HG03460 (cell line): Measurements from ENCODE around the gene GLRX.
"Not testable (repeated sequence)": the region's sequence is repeated elsewhere in the genome, so short reads cannot be mapped to it uniquely, and the experiment has no call there.

Source experiments
- ATAC-seq: cut with Tn5 transposase; IDR thresholded peaks from one replicate; pipeline ENCODE4 v1.9.1; 2021; ENCODE audit not compliant: unreplicated experiment

GLRX gene

DNA sequence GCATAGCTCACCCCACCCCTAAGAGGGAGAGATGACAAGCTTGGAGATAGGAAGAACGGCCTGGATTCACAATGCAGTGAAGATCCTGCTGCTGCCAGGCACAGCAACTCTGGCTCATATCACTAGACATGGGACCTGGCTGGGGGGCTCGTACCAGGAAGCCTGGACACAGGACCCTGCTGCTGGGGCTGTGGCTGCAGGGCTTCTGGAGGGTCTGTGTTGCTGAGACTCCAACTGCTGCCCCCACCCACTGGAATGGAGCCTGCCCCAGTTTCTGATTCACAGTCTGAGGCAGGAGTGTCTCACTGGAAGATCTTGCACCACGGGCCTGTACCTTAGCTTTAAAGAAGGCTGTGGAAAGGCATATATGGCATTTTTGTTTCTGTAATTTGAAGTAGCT lies 31.0 kb upstream of the GLRX start:
- ATAC-seq: no peak

DNA sequence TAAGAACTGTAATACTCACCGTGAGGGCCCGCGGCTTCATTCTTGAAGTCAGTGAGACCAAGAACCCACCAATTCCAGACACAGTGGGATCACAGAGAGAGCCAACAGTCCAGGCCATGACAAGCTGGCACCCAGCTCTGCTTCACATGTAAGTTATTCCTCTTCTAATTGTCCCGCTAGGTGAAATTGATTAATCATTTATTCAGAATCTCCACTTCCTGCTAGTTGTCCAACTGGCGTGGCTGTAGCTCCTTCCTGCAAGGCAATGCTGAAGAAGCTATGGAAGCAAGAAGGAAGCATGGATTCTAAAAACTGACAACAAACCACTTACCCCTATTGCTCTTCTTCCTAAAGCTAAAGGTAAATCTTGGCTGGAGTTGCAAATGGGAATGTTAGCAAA lies 30.0 kb upstream of the GLRX start:
- no peak for ATAC-seq

DNA sequence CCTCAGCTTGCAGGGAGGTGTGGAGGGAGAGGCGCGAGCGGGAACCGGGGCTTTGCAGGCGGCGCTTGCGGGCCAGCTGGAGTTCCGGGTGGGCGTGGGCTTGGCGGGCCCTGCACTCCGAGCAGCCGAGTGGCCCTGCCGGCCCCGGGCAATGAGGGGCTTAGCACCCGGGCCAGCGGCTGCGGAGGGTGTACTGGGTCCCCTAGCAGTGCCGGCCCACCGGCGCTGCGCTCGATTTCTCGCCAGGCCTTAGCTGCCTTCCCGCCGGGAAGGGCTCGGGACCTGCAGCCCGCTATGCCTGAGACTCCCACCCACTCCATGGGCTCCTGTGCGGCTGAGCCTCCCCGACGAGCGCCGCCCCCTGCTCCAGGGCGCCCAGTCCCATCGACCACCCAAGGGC lies 28.6 kb upstream of the GLRX start:
- ATAC-seq: not testable (repeated sequence)

DNA sequence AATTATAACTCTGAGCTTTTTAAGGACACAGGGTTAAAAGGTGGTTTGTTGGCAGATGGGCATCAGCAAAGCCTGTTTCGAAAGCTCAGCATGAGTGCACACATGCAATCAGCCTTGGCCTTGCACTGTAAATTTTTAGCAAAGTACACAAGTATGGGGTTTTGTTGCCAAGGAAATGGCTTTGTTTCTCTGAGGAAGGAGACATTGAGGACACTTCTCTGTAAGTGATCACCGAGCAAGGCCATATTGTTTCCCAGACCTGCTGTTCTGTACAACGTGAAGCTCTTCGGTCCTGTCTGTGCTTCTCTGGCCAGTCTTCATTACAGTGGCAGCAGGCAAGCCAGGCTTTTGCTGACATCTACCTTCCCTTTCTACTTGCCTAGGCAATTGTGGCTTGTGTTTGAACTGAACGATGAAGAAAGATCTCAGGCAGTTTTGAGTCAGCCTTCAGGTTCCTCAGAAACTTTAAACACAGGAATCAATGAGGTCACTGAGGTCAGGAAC lies 27.9 kb upstream of the GLRX start:
- ATAC-seq: no peak

DNA sequence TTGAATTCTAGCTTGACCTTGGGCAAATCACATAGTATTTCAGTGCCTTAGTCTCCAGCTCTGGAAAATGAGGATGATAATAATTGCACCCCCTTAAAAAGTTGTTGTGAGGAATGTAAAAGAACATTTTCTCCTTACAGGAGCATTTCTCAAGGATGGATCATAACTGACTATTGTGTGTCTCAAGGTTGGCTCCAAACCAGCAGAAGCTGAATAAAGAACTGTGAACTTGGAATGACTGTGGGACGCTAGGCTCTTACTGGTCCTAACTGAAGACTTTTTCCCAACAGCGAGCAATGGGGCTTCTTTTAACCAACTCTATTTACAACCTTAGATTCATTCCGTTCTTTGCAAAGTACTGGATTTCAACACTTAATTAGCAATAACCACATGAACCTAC lies 26.2 kb upstream of the GLRX start:
- no peak for ATAC-seq

DNA sequence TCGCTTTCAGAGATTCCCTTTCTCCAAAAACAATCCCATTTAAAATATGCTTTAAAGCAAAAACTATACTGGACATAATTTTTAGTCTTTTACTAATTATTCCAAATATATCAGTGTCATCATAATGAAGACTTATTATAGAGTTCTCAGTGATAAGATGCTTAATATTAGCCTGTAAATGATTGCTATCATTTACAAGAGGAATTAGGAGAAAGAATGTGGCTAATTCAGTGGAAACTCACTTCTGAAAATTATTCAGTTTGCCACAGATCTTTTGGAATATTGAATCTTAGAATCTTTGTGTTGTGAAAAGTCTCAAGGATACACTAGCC lies 24.7 kb upstream of the GLRX start:
- ATAC-seq: no peak

DNA sequence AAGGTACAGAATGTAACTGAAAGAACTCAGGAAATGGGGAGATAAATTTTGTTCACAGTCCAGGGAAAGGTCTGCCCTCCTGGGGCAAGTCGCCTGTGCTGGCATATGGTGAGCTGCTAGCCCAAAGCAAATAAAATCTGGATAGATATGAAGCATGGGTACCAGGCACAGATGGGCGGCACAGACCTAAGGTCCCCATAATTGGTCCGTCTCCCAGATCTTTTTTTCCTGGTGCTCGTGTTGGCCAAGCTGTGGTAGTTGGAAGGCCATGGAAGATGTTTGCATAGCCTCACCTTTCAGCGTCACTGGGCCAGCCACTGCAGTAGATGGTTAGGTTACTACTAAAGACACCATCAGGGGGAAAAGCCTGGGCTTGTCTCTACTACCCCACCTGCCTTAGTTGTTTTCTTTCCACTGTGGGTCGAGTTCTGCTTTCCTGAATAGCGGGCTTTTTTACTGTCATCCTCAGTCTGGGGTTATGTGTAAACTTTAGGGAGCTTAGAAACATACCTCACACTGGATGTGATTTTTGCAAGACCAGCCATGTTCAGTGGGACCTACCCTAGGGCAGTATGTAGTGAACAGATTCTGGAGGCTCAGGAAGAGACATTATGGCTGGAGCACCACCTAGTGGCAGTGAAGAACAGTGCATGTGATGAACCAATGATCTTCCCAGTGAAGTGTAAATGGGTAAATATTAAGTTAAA lies 24.2 kb upstream of the GLRX start:
- peak; percentile 50 for ATAC-seq

DNA sequence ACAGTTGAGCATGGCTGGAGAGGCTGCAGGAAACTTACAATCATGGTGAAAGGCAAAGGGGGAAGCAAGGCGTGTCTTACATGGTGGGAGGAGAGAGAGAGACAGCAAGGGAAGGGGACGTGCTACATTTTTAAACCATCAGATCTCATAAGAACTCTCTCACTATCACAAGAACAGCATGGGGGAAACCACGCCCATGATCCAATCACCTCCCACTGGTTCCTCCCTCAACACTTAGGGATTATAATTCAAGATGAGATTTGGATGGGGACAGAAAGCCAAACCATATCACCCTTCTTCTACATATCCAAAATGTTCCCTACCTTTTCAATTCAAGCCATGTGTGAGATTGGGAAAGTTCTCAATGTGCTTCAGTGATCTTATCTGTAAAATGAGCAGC lies 22.9 kb upstream of the GLRX start:
- ATAC-seq: no peak

DNA sequence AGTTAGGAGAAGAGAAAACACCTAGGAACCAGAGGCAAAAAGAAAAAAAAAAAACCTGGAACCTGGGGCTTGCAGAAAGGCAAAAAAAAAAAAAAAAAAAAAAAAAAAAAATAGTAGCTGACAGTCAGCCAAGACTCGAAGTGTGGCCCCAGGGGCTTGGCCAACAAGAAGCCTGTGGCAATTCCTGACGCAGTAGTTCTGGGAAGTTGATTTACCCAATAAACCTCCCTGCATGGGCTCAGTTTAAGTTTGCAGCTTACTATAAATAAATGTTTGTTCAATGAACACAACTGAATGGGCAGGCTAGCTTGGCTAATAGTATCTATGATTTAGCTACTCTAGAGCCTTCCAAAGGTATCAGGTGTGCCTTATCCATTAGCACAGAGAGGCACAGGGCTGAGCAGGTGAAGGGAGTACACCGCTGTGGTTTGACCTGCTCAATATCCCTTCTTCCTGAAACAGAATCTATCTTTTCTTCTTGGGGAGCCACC lies 21.3 kb upstream of the GLRX start:
- ATAC-seq: no peak

DNA sequence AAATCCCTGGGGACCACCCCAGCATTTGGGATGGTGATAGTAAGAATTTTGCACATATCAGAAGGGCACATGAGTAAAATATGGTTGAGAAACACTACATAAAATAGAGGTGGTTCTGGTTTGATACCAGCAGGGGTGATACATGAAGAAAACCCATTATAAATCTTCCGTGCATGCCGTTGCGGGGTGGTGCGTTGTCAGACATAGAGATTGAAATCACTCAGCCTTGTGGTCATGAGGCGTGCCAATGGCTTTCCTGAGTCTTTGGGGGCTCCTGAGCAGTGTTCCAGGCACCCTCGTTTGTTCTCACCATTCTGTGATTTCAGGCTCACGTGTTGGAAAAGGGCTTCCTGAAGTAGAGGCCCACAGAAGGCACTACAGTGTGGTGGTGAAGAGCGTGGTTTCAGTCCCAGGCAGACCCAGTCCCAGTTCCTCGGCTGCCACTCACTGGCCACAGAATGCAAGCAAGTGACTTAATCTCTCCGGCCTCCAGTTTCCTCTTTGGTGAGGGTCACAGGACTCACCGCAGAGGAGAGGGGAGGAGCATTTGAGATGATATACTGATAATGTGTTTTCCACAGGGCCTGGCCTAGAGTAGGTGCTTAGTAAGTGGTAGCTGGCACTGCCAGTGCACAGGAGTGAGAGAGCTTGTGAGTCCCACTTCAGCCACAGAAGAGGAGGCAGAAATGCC lies 20.5 kb upstream of the GLRX start:
- peak; percentile 93 for ATAC-seq

DNA sequence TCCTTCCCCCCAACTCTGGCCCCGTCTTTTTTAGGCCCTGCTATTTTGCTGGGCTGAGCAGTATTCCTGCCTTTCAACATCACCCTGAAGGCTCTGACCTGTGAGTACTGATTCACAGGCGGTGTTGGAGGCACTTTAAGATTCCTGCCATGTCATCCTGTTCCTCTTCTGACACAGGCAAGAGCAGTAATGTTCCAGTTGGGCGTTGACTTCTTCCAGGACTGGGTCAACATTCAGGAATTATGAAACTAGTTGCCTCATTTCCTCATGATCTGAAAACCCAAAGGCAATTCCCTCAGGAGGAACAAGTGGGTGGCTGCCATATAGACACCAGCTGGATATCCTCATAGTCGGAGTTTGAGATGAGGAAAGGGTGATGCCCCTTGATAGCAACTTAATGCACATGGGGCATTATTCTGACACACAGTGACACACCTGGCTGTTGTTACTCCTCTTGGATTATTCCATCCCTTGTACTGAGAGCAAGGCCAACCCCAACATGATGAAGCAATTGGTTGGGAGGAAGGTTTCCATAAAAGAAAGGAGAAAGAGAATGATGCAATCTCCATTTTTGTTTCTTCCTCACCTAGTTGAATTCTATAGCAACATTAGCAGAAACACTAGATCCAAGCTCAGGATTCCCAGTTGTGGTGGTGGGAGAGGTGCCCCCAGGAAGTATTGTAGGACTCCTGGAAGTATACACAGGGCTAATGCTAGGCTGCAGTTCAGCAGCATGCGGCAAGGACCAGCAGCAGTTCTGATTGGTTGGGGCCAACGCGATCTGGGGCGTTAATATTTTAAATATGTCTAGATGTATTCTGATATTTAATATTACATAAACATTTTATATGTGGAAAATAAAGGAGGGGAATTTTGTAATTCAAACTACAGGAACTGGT lies 19.6 kb upstream of the GLRX start:
- no peak for ATAC-seq

DNA sequence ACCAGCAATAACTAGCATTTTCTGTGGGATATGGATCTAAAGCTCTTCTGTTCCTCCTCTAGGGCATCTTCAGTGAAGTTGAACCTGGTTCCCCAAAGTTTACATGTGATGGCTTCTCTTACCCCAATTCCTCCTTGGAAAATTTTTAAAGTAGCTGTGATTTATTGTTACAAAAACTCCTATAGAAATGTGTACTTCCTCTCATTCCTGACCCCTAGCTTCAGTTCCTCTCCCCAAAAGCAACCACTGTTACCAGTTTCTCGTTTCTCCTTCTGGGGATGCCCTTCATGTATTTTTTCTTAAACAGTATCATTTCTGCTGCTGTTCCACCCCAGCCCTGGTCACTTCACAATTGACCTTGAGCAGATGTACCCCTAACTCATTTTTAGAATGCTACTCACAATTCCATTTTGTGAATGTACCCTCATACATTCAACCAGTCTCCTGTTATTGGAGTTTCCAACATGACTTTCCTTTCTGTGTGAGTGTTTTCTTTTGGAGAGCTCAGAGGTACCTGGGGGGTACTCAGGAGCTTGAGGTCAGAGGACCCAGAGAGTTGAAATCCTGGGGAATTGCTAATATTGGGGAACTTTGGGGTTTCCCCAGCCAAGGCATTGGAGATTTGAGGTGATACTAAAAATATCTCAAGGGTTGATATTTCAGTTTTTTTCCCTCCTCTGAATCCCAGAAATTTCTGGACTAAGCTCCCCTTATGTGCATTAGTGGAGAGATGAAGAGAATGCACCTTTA lies 18.6 kb upstream of the GLRX start:
- no peak for ATAC-seq

DNA sequence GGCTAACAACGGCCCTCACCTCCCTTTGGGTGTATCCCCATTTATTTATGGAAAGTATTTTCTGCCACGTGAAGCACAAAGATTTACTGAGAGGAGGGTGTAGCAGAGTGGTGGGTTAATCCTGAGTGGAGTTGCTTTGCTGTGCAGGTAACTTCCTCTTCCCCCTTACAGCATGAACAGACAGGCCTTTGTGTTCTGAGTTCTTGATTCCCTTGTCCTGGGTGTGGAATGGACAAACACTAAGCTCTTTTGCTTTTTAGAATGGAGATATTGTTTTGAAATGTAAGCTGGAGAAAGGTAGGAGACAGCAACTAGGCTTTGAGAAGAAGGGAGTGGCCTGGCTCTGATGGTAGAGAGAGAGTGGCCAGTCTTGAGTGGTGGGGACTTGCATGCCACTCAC lies 17.1 kb upstream of the GLRX start:
- no peak for ATAC-seq

DNA sequence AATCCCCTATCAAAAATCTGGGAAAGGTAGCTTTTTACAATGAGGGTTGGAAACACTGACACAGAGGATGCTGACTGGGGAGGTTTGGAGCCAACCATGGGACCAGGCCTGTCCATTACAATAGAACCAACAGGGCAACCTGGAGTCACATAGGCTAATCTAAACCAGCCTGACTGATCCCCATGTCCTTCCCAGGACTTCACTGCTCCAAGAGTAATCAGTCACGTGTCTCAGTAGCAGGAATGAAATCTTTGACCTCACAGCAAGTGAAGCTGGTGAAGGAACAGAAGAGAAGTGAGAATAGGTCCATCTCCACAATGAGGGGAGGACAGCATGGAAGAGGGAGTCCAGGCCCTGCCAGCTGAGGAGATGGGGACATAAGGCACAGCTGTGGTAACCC lies 16.0 kb upstream of the GLRX start:
- ATAC-seq: no peak

DNA sequence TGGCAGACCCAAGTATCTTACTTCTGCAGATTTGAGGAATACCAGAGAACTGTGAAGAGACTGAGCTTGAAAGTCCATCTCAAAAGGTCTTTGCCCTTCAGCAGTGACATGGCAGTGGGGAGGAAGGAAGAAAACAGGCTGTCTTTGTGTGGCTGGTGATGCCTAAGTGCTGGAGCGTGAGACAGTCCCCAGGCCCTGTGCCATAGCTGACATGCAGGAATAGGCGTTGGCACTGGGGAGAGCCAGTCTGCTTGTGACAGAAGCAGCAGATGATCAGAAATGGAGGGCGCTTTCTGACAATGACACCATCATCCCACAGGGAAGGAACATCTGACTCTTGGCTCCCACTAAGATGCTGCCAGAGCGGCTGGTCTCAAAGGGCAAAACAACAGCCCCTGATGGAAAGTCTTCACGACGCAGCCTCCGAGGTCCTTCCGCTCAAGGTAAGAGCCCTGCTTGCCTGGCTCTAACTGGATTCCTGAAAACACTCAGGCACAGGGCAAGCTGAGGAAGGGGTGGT lies 15.5 kb upstream of the GLRX start:
- no peak for ATAC-seq

DNA sequence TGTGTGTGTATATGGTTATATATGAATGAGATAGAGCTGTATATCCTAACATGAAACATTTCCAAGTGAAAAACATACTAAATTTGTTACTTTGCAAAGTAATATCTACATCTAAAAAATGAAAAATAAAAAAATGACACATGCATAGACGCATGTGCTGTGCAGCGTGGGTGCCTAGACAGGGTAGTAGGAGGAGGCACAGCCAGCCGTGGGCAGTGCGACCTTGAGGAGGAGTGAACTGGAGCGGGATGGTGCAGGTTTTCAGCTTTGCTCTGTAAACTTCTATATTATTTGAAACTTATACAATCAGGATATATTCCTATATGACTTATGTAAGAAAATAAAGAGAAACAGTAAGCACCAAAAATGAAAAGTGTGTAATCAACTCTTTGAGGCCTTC lies 15.0 kb upstream of the GLRX start:
- no peak for ATAC-seq

DNA sequence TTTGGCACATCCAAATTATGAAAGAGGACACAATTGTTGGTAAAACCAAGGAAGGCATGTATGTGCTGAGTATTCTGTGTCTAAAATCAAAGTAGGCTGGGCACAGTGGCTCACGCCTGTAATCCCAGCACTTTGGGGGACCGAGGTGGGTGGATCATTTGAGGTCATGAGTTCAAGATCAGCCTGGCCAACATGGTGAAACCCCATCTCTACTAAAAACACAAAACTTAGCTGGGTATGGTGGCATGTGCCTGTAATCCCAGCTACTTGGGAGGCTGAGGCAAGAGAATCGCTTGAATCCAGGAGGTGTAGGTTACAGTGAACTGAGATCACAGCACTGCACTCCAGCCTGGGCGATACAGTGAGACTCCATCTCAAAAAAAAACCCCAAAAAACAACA lies 14.4 kb upstream of the GLRX start:
- ATAC-seq: not testable (repeated sequence)

DNA sequence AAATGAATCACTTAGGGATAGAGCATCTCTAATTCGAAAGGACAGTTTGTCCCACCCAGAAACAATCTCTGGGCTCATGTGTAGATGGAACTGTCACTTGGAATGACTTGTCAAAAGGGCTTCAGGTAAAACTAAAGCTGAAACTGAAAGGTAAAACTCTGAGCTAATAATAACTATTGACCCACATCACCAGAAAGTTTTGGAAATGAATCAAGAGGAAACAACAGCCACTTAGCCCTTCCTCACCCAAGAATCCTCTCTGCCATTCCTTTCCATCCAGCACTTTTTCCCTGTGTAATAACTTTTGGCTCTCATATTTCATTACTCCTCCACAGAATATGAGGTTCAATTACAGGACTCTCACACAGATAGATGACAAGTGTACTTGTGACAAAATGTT lies 14.0 kb upstream of the GLRX start:
- no peak for ATAC-seq

DNA sequence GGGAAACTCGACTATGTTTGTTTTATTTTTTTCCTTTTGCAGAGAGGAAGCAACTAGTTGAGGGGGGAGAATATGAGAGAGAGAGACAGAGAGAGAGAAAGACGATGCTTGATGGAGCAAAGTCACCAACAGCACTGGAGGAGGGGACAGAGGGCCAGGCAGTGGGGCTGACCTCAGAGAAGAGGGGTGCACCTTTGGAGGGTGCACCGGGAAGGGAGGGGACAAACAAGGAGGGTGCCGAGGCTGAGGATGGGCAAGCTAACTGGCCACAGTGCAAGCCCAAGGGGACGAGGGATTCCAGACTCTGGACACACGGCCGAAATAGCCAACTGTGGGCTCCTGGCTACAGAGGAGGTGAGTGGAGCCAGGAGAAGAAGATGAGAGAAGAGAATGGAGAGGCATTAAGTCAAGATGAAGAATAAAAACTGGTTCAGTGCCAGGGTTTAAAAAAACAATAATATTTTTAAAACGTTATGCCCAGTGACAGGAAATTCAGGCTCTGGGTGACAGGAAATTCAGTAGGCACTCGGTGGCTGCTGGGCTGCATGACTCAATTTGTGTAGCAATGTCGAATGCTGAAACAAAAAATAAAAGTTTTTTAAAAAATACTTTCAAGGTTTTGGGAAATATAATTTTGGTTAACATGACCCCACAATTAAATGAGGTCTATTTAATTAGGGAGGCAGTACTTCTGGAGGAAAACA lies 13.3 kb upstream of the GLRX start:
- ATAC-seq: no peak

DNA sequence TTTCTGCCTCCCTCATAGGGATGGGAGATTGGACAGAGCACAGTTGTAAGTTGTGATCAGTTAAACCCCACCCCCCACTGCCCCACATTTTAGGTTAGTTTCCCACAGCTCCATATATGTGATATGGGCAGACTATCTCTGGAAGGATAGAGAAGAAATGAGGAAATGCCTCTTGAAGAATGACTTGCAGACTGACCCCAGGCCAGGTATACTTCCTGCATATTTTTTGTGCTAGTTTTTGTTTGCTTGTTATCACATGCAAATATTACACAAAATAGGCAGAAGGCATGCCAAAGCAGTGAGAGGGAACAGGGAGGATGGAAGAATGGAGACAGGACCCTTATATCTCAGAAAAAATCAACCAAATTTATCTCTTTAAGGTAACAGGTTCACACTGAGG lies 10.1 kb upstream of the GLRX start:
- no peak for ATAC-seq
